Adrenal gland (tissue), 12 donors: ENCODE data around the gene FNBP1L. TPM values are rescaled to one million over a fixed set of nuclear protein-coding genes. Genes with fewer than 3 reads are reported as not detected.

Experiments
- DNase-seq, 7 donors: peaks; one replicate each; pipeline ENCODE4 v3.0.0-alpha.2; 2019 to 2020
- H3K27ac ChIP-seq, 5 donors: fragments of 200-600 bp; sonication (generic) in 4 of 5; 1 replicate in 3 of 5; 2 replicates in 2 of 5; pipeline versions ENCODE4 v1.5.1 to v1.8.0; 2016 to 2020; ENCODE audit warnings: mild to moderate bottlenecking in 1 of 5
- H3K27me3 ChIP-seq: fragments of 200-600 bp; 2 replicates; pipeline ENCODE4 v1.8.0; 2021
- H3K36me3 ChIP-seq, 2 donors: fragments of 200-600 bp; replicated peaks in 1 of 2; 1 replicate in 1 of 2; 2 replicates in 1 of 2; pipeline versions ENCODE4 v1.5.1 to v1.8.0; 2018 to 2022
- H3K4me1 ChIP-seq, 2 donors: fragments of 200-600 bp; replicated peaks in 1 of 2; 1 replicate in 1 of 2; 2 replicates in 1 of 2; pipeline versions ENCODE4 v1.5.1 to v1.8.0; 2018 to 2021
- H3K4me3 ChIP-seq, 4 donors: fragments of 200-600 bp; sonication (generic) in 3 of 4; one replicate each; pipeline ENCODE4 v1.5.1; 2016 to 2018
- H3K9me3 ChIP-seq, 3 donors: fragments of 200-600 bp; sonication (generic) in 1 of 3; replicated peaks in 1 of 3; 1 replicate in 2 of 3; 2 replicates in 1 of 3; pipeline versions ENCODE4 v1.5.1 to v1.8.0; 2016 to 2021
- CTCF ChIP-seq, 6 experiments: fragments of 450-650 bp in 4 of 6; fragments of 200-600 bp in 2 of 6; sonication (generic) in 1 of 6; IDR thresholded peaks; 1 replicate in 5 of 6; 2 replicates in 1 of 6; pipeline versions ENCODE4 v1.5.1 to v1.8.0; 2016 to 2021; ENCODE audit warnings: antibody characterized with exemption in 6 of 6, mild to moderate bottlenecking in 2 of 6, moderate library complexity in 1 of 6
- POLR2A ChIP-seq, 2 donors: fragments of 450-650 bp; IDR thresholded peaks; one replicate each; pipeline ENCODE4 v1.6.1; 2017; ENCODE audit warnings: antibody characterized with exemption in 2 of 2, mild to moderate bottlenecking in 2 of 2, moderate library complexity in 1 of 2
- WGBS, 4 donors: extraction: QIAGEN DNeasy Blood & Tissue Kit in 2 of 4; methylation state at CpG; one replicate each; pipeline versions ENCODE4 v1.1.5 to v1.1.7; 2013 to 2017; 5-methylcytosine and 5-hydroxymethylcytosine counted together
- intact Hi-C, 2 donors: fragments of 100-400 bp; cut with DNase I; formaldehyde crosslinking; loops; one replicate each; pipeline versions ENCODE4 v1.14.1 to v1.15.0; 2022 to 2023
- polyA plus RNA-seq, 3 donors: library from polyadenylated mRNA; stranded (reverse); fragments of 200-250 nt in 2 of 3; fragments of 350-450 nt in 1 of 3; fragmentation: Illumina TruSeq in 1 of 3; extraction: RNeasy Lipid Tissue Mini Kit (QIAGEN cat#74804) in 1 of 3; gene quantifications; one replicate each; pipeline ENCODE4 v1.2.3, GENCODE V29; 2013 to 2014
- total RNA-seq, 9 donors: library from RNA; depleted of rRNA in 4 of 9; stranded (reverse); fragments of >200 nt in 4 of 9; fragments of 120-200 nt in 1 of 9; fragmentation: NEBNext Ultra II Directional in 1 of 9; extraction: Animal tissue kit (Norgen Biotek cat#: 25700) in 1 of 9; gene quantifications; one replicate each; pipeline versions ENCODE4 v1.1.0 to v1.2.4, GENCODE V29; 2013 to 2023
- donor health status: healthy with polysubstance abuse.
- donor health status: Bipolar disorder and iron deficiency.
- donor health status: DM: yes; HTN: yes; CAD: no.
- donor health status: DM: no; HTN: no; CAD: no.
- donor health status: DM: no; HTN: no; CAD: no.
- donor health status: DM: yes; HTN: yes; CAD: no.

FNBP1L gene
- total and polyA plus RNA-seq, 12 donors, result 6.1 to 21.4 (median 14.3) TPM

- H3K4me3 ChIP-seq, result no peak overlapping the region
- no peaks in the 10 kb centered on the region for H3K9me3 ChIP-seq
- no peaks in the 10 kb centered on the region for H3K27me3 ChIP-seq
- TF ChIP-seq CTCF (IDR thresholded peaks at IDR 0.05) (no peak), POLR2A (IDR thresholded peaks at IDR 0.05) (no peak)
- 71 to 82% (median 78%) methylated on average over 4 of the region's 4 CpGs for WGBS, 4 donors
- H3K27ac ChIP-seq, result no peak overlapping the region
- H3K4me1 ChIP-seq, result peaks cover 15 to 57% of the 10 kb centered on the region in 2 donors
- H3K36me3 ChIP-seq, result no peaks in the 10 kb centered on the region
- intact Hi-C loops, result no loop called here
- no peak for DNase-seq
Observed at GRCh38 chr1:93596329-93597089, 148.6 kb downstream of the FNBP1L start.

- 43 to 69% (median 60%) methylated on average over 5 to 6 of the region's 6 CpGs for WGBS, 4 donors
- no peaks in the 10 kb centered on the region for H3K9me3 ChIP-seq
- peaks cover 14 to 45% of the 10 kb centered on the region in 2 donors for H3K4me1 ChIP-seq
- no peak for TF ChIP-seq CTCF (IDR thresholded peaks at IDR 0.05)
- intact Hi-C loops, result no loop called here
- no peak for DNase-seq
- H3K27ac ChIP-seq, result no peak overlapping the region
- no peaks in the 10 kb centered on the region for H3K36me3 ChIP-seq
- H3K4me3 ChIP-seq, result no peak overlapping the region
- H3K27me3 ChIP-seq, result no peaks in the 10 kb centered on the region
Observed at GRCh38 chr1:93597709-93598108, 149.8 kb downstream of the FNBP1L start.

- WGBS, 4 donors, result 84 to 95% (median 90%) methylated on average over 2 of the region's 2 CpGs
Observed at GRCh38 chr1:93598396-93598795, 150.5 kb downstream of the FNBP1L start.

GRCh38 chr1:93598861-93599439, 151.0 kb downstream of the FNBP1L start:
- no peak for DNase-seq
- Histone ChIP-seq H3K27me3 (no peaks in the 10 kb centered on the region), H3K9me3 (no peaks in the 10 kb centered on the region), H3K27ac (no peak overlapping the region), H3K36me3 (no peaks in the 10 kb centered on the region), H3K4me1 (peaks cover 10 to 38% of the 10 kb centered on the region in 2 donors), H3K4me3 (no peak overlapping the region)
- WGBS, 4 donors, result 88 to 100% (median 90%) methylated on average over 5 to 7 of the region's 7 CpGs
- TF ChIP-seq CTCF (IDR thresholded peaks at IDR 0.05) (no peak), POLR2A (IDR thresholded peaks at IDR 0.05) (no peak)
- intact Hi-C loops, result no loop called here

More at GRCh38 chr1:93598396-93598795, 150.5 kb downstream of the FNBP1L start:
- no peaks in the 10 kb centered on the region for H3K36me3 ChIP-seq
- DNase-seq, result no peak
- H3K4me1 ChIP-seq, result peaks cover 10 to 38% of the 10 kb centered on the region in 2 donors
- no peak overlapping the region for H3K4me3 ChIP-seq
- intact Hi-C loops, result no loop called here
- no peak for TF ChIP-seq POLR2A (IDR thresholded peaks at IDR 0.05)
- no peak for TF ChIP-seq CTCF (IDR thresholded peaks at IDR 0.05)
- no peak overlapping the region for H3K27ac ChIP-seq
- no peaks in the 10 kb centered on the region for H3K27me3 ChIP-seq
- no peaks in the 10 kb centered on the region for H3K9me3 ChIP-seq
